RWPE1 (cell line): ENCODE measurements around the gene NAT8L.

Experiments
- CTCF ChIA-PET: fragments of 350-600 bp; sonication (Branson Sonifier 250); formaldehyde crosslinking; extraction: SDS; loops from one replicate; lab custom pipeline; 2021; lab: Yijun Ruan, JAX
- POLR2A ChIA-PET: fragments of 400-600 bp; formaldehyde crosslinking; extraction: SDS; loops from one replicate; lab custom pipeline; 2020; ENCODE audit warnings: antibody characterized with exemption; ENCODE audit not compliant: low non-redundant PET; lab: Yijun Ruan, JAX
- DNase-seq: peaks from one replicate; pipeline ENCODE4 v3.0.0; 2012; ENCODE audit warnings: low spot score
- H3K27ac ChIP-seq: fragments of 450-650 bp; 2 replicates; pipeline ENCODE4 v1.5.1; 2017
- TF ChIP-seq, protein P1 (sequence below): fragments of 450-650 bp; conservative IDR thresholded peaks from 2 replicates; pipeline ENCODE4 v1.5.1; 2017; ENCODE audit warnings: low read depth, mild to moderate bottlenecking

The NAT8L gene

DNA sequence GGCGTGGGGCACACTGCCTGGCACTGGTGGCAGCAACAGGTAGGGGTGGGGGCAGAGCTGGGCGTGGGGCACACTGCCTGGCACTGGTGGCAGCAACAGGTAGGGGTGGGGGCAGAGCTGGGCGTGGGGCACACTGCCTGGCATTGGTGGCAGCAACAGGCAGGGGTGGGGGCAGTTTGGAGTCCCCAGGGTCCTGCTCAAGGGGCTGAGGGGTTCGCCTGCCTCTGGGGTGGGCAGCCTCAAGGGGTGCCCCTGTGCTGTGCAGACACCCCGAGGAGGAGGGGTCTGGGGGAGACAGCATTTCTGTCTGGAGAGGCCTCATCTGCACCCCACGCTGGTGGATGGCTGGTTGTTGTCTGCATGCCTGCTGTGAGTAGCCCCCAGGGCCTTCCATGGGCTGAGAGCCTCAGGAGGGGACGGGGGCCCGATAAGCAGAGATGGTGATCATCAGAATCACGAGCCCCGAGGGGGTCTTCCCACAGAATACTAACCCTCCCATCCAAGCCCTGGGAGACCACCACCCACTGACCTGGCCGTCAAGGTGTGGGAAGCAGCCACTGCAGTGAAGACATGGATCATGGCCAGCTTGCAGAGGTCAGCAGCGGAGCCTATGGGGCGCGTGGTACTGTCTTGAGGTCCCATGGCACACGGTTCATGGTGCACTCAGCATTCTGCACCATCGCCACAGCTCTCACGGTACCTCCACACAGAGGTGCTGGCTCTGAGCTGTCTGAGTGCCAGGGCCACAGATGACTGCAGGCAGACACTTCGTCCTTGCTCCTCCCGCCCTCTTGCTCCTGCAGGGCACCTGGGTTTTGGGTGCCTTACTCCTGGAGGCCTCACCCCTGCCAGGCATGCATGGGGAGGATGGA lies 21.5 kb downstream of the NAT8L start:
- no peak for DNase-seq
- ChIA-PET CTCF (no interaction called here), POLR2A (no interaction called here)
- H3K27ac ChIP-seq: no peak overlapping the region
- TF ChIP-seq, protein P1, sequence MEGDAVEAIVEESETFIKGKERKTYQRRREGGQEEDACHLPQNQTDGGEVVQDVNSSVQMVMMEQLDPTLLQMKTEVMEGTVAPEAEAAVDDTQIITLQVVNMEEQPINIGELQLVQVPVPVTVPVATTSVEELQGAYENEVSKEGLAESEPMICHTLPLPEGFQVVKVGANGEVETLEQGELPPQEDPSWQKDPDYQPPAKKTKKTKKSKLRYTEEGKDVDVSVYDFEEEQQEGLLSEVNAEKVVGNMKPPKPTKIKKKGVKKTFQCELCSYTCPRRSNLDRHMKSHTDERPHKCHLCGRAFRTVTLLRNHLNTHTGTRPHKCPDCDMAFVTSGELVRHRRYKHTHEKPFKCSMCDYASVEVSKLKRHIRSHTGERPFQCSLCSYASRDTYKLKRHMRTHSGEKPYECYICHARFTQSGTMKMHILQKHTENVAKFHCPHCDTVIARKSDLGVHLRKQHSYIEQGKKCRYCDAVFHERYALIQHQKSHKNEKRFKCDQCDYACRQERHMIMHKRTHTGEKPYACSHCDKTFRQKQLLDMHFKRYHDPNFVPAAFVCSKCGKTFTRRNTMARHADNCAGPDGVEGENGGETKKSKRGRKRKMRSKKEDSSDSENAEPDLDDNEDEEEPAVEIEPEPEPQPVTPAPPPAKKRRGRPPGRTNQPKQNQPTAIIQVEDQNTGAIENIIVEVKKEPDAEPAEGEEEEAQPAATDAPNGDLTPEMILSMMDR: no peak

DNA sequence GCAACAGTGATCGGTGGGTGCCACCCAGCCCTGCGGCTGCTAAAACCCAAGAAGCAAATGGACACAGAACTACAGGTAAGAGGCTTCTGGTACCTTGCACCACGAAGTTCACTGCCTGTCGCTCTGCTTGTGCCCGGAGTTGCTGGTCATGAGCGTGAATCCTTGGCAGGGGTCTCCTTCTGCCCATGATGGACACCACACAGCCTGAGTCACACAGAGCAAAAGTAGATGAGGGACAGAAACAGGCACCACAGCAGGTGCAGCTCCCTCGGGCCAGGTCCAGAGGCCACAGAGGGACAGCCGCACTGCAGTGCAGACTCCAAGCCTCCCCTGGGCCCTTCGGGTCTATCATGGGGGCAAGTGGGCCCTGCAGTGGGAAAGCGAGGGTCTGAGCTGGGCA lies 22.4 kb downstream of the NAT8L start:
- DNase-seq: no peak
- ChIA-PET CTCF (no interaction called here), POLR2A (no interaction called here)
- TF ChIP-seq, protein P1: no peak
- H3K27ac ChIP-seq: no peak overlapping the region

GRCh38 chr4:2082118-2082517 lies 23.0 kb downstream of the NAT8L start:
- TF ChIP-seq, protein P1: no peak
- ChIA-PET CTCF (interaction anchor here (0.8 kb wide), 1 partner anchor 8 kb away, joined by 6 read pairs; no protein-coding TSS in a partner anchor), POLR2A (no interaction called here)
- no peak overlapping the region for H3K27ac ChIP-seq
- no peak for DNase-seq

- TF ChIP-seq, protein P1: no peak
- ChIA-PET POLR2A (no interaction called here), CTCF (interaction anchor here (0.8 kb wide), 1 partner anchor 8 kb away, joined by 6 read pairs; no protein-coding TSS in a partner anchor)
- no peak for DNase-seq
- no peak overlapping the region for H3K27ac ChIP-seq
Measured at GRCh38 chr4:2082627-2083026, 23.5 kb downstream of the NAT8L start.

GRCh38 chr4:2083116-2083825 lies 24.1 kb downstream of the NAT8L start:
- no peak for DNase-seq
- ChIA-PET CTCF (interaction anchor here (0.8 kb wide), 1 partner anchor 9 kb away, joined by 6 read pairs; no protein-coding TSS in a partner anchor), POLR2A (no interaction called here)
- TF ChIP-seq, protein P1: no peak
- H3K27ac ChIP-seq: no peak overlapping the region

- ChIA-PET CTCF (no interaction called here), POLR2A (interaction anchor here (0.5 kb wide), 1 partner anchor 19 kb away, joined by 3 read pairs; no protein-coding TSS in a partner anchor)
- TF ChIP-seq, protein P1: no peak
- H3K27ac ChIP-seq: no peak overlapping the region
- no peak for DNase-seq
Measured at GRCh38 chr4:2083826-2084160, 24.7 kb downstream of the NAT8L start.
